ENCODE results near the gene TTC24.

TTC24 gene

GRCh38 chr1:156553860-156554485 lies 25.6 kb upstream of the TTC24 start:
- in situ Hi-C loops (cut with MboI; ENCODE audit: low sequenced_read_pairs): no loop called here

- in situ Hi-C loops (cut with MboI; ENCODE audit: low sequenced_read_pairs): no loop called here
These were observed 24.6 kb upstream of the TTC24 start for GRCh38 chr1:156554971-156555370.

GRCh38 chr1:156555715-156556114 lies 23.8 kb upstream of the TTC24 start:
- in situ Hi-C loops (cut with MboI; ENCODE audit: low sequenced_read_pairs): no loop called here

- in situ Hi-C loops (cut with MboI; ENCODE audit: low sequenced_read_pairs): no loop called here
These were observed 23.2 kb upstream of the TTC24 start for GRCh38 chr1:156556354-156556753.

GRCh38 chr1:156559086-156559796 lies 20.3 kb upstream of the TTC24 start:
- in situ Hi-C loops (cut with MboI; ENCODE audit: low sequenced_read_pairs): no loop called here

- in situ Hi-C loops (cut with MboI; ENCODE audit: low sequenced_read_pairs): no loop called here
These were observed 19.6 kb upstream of the TTC24 start for GRCh38 chr1:156559797-156560385.

- in situ Hi-C loops (cut with MboI; ENCODE audit: low sequenced_read_pairs): no loop called here
These were observed 18.8 kb upstream of the TTC24 start for GRCh38 chr1:156560585-156561163.

- in situ Hi-C loops (cut with MboI; ENCODE audit: low sequenced_read_pairs): no loop called here
These were observed 14.0 kb upstream of the TTC24 start for GRCh38 chr1:156565519-156565918.

- in situ Hi-C loops (cut with MboI; ENCODE audit: low sequenced_read_pairs): no loop called here
These were observed 13.1 kb upstream of the TTC24 start for GRCh38 chr1:156566436-156566835.

- in situ Hi-C loops (cut with MboI; ENCODE audit: low sequenced_read_pairs): no loop called here
These were observed 8.2 kb upstream of the TTC24 start for GRCh38 chr1:156571261-156571852.

GRCh38 chr1:156571919-156572662 lies 7.4 kb upstream of the TTC24 start, which contains the start of gene IQGAP3:
Gene IQGAP3 (minus strand): TSS chr1:156572565. CDS start chr1:156572529, 36 bp downstream.
- in situ Hi-C loops (cut with MboI; ENCODE audit: low sequenced_read_pairs): no loop called here

GRCh38 chr1:156572663-156573018 lies 6.9 kb upstream of the TTC24 start:
- in situ Hi-C loops (cut with MboI; ENCODE audit: low sequenced_read_pairs): no loop called here

- in situ Hi-C loops (cut with MboI; ENCODE audit: low sequenced_read_pairs): no loop called here
These were observed 5.4 kb upstream of the TTC24 start for GRCh38 chr1:156574039-156574633.

GRCh38 chr1:156577550-156577949 lies 2.0 kb upstream of the TTC24 start:
- in situ Hi-C loops (cut with MboI; ENCODE audit: low sequenced_read_pairs): no loop called here

- in situ Hi-C loops (cut with MboI; ENCODE audit: low sequenced_read_pairs): no loop called here
These were observed 1.5 kb upstream of the TTC24 start for GRCh38 chr1:156578055-156578454.

GRCh38 chr1:156581661-156582387 lies 2.3 kb downstream of the TTC24 start:
- in situ Hi-C loops (cut with MboI; ENCODE audit: low sequenced_read_pairs): no loop called here

GRCh38 chr1:156582388-156583017 lies 3.0 kb downstream of the TTC24 start:
- in situ Hi-C loops (cut with MboI; ENCODE audit: low sequenced_read_pairs): no loop called here

GRCh38 chr1:156583821-156584622 lies 4.5 kb downstream of the TTC24 start:
- in situ Hi-C loops (cut with MboI; ENCODE audit: low sequenced_read_pairs): no loop called here

Measured in HL-60/S4 treated with retinoic acid at 250 ng/mL for 4 days and 3 days (cell line).